GM21360 (cell line): Measurements from ENCODE around the gene FOXL1.

Source experiments
- ATAC-seq: cut with Tn5 transposase; IDR thresholded peaks from one replicate; pipeline ENCODE4 v1.9.1; 2021; ENCODE audit warnings: mild to moderate bottlenecking, moderate library complexity; ENCODE audit not compliant: unreplicated experiment

Gene FOXL1

GRCh38 chr16:86602521-86602920 is 24.2 kb downstream of the FOXL1 start:
- ATAC-seq: no peak

- ATAC-seq: no peak
Observed at GRCh38 chr16:86604436-86605193, 26.3 kb downstream of the FOXL1 start.

- ATAC-seq: no peak
Observed at GRCh38 chr16:86605950-86606349, 27.6 kb downstream of the FOXL1 start.

GRCh38 chr16:86608301-86608747 is 30.0 kb downstream of the FOXL1 start:
- ATAC-seq: no peak

- ATAC-seq: no peak
Observed at GRCh38 chr16:86609115-86609514, 30.8 kb downstream of the FOXL1 start.

GRCh38 chr16:86609661-86610060 is 31.3 kb downstream of the FOXL1 start:
- ATAC-seq: no peak

- ATAC-seq: no peak
Observed at GRCh38 chr16:86610779-86611524, 32.6 kb downstream of the FOXL1 start.

- no peak for ATAC-seq
Observed at GRCh38 chr16:86611525-86611855, 33.1 kb downstream of the FOXL1 start.

GRCh38 chr16:86611941-86612340 is 33.6 kb downstream of the FOXL1 start:
- ATAC-seq: no peak

- no peak for ATAC-seq
Observed at GRCh38 chr16:86614699-86615098, 36.4 kb downstream of the FOXL1 start.

- ATAC-seq: no peak
Observed at GRCh38 chr16:86616906-86617305, 38.6 kb downstream of the FOXL1 start.

GRCh38 chr16:86618431-86619238 is 40.3 kb downstream of the FOXL1 start:
- ATAC-seq: no peak

- ATAC-seq: no peak
Observed at GRCh38 chr16:86619239-86619794, 41.0 kb downstream of the FOXL1 start.

- no peak for ATAC-seq
Observed at GRCh38 chr16:86620184-86620583, 41.8 kb downstream of the FOXL1 start.

- ATAC-seq: no peak
Observed at GRCh38 chr16:86621966-86622365, 43.6 kb downstream of the FOXL1 start.

- no peak for ATAC-seq
Observed at GRCh38 chr16:86622700-86623615, 44.6 kb downstream of the FOXL1 start.

- no peak for ATAC-seq
Observed at GRCh38 chr16:86625029-86625428, 46.7 kb downstream of the FOXL1 start.

- no peak for ATAC-seq
Observed at GRCh38 chr16:86625821-86626220, 47.5 kb downstream of the FOXL1 start.

- no peak for ATAC-seq
Observed at GRCh38 chr16:86626284-86626683, 47.9 kb downstream of the FOXL1 start.

- ATAC-seq: no peak
Observed at GRCh38 chr16:86626966-86627365, 48.6 kb downstream of the FOXL1 start.
